ENCODE measurements around the gene TMTC3.
"Not testable (repeated sequence)": the region's sequence is repeated elsewhere in the genome, so short reads cannot be mapped to it uniquely, and the experiment has no call there.

Gene TMTC3

DNA sequence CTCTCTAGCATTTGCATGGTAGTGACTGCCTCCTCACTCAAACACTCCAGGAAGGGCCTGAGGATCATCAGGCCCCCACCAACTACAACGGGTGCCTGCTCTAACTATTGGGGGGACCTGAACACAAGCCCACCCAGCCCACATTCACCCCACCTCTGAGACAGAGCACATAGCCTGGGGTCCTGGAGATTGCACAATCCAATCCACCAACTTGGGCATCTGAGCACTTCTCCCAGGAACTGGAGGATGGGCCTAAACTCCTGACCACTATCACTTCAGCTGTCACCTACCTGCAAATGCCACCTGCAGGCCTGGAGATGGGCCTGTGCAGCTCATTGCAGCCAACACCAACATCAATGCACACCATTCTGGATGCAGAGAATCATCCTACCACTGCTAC is 66.6 kb downstream of the TMTC3 start:
- H3K4me3 ChIP-seq (ENCODE audit: low read length): no peak overlapping the region
- DNase-seq (ENCODE audit: low read depth, low spot score): no peak

DNA sequence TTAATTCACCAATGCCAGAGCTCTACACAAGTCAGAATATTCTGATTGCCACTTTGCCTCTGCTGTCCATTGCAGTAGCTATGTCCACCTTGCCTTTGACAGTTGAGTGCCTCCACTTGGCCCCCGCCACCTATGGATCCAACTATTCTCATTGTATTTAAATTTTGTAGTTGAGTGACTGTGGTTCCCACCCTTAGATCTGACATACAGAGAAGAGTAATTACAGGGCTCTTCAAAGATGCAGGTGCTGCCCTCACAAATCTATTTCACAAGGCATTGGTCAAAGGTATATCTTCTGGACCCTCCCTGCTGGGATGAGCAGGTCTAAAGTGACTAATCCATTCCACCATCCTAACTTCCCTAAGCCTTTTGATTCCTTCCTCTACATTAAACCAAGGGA is 68.2 kb downstream of the TMTC3 start:
- H3K4me3 ChIP-seq (ENCODE audit: low read length); DNase-seq (ENCODE audit: low read depth, low spot score): not testable (repeated sequence)

DNA sequence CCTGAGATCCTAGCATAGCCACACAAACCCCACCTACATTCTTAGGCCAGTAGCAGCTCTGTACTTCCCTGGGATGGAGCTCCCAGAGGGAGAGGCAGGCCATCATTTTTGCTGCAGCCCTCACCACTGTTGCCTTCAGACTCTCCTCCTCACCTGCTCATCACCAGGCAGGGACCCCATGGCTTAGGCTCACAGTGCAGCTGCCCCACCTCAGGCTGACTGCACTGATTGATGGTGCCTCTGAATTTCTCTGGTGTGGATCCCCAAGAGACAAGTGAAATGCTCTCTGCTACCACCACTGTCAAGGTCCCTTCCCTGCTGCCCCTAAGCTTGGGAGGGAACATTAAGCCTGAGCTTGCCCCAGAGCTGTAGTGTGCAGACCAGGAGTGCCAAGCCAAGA is 76.2 kb downstream of the TMTC3 start:
- DNase-seq (ENCODE audit: low read depth, low spot score): no peak
- no peak overlapping the region for H3K4me3 ChIP-seq (ENCODE audit: low read length)

- DNase-seq (ENCODE audit: low read depth, low spot score): no peak
- H3K4me3 ChIP-seq (ENCODE audit: low read length): no peak overlapping the region
Measured at GRCh38 chr12:88219861-88220260, 77.8 kb downstream of the TMTC3 start.

- no peak for DNase-seq (ENCODE audit: low read depth, low spot score)
Measured at GRCh38 chr12:88223519-88223918, 81.4 kb downstream of the TMTC3 start.

GRCh38 chr12:88225776-88226175 is 83.7 kb downstream of the TMTC3 start:
- no peak for DNase-seq (ENCODE audit: low read depth, low spot score)
- H3K4me3 ChIP-seq (ENCODE audit: low read length): no peak overlapping the region

More at GRCh38 chr12:88223519-88223918, 81.4 kb downstream of the TMTC3 start:
- no peak overlapping the region for H3K4me3 ChIP-seq (ENCODE audit: low read length)

- H3K4me3 ChIP-seq (ENCODE audit: low read length): no peak overlapping the region
- no peak for DNase-seq (ENCODE audit: low read depth, low spot score)
Measured at GRCh38 chr12:88227263-88227662, 85.2 kb downstream of the TMTC3 start.

GRCh38 chr12:88227871-88228270 is 85.8 kb downstream of the TMTC3 start:
- DNase-seq (ENCODE audit: low read depth, low spot score): no peak
- H3K4me3 ChIP-seq (ENCODE audit: low read length): no peak overlapping the region

- no peak overlapping the region for H3K4me3 ChIP-seq (ENCODE audit: low read length)
- DNase-seq (ENCODE audit: low read depth, low spot score): no peak
Measured at GRCh38 chr12:88228720-88229119, 86.6 kb downstream of the TMTC3 start.

DNA sequence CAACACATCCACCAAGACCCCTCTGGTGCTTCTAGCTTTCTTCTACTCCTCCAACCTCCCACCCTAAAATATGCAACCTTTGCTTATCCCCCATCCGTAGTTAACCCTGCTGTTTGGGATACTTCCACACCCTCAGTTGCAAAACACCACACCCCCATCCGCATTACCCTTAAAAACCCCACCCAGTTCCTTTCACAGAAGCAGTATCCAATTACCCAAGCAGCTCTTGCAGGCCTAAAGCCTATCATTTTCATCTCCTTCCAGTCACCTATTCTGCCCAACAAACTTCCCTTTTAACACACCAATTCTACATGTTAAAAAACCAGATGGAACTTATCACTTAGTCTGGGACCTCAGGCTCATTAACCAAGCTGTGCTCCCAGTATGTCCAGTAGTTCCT is 88.2 kb downstream of the TMTC3 start:
- H3K4me3 ChIP-seq (ENCODE audit: low read length): no peak overlapping the region
- no peak for DNase-seq (ENCODE audit: low read depth, low spot score)

DNA sequence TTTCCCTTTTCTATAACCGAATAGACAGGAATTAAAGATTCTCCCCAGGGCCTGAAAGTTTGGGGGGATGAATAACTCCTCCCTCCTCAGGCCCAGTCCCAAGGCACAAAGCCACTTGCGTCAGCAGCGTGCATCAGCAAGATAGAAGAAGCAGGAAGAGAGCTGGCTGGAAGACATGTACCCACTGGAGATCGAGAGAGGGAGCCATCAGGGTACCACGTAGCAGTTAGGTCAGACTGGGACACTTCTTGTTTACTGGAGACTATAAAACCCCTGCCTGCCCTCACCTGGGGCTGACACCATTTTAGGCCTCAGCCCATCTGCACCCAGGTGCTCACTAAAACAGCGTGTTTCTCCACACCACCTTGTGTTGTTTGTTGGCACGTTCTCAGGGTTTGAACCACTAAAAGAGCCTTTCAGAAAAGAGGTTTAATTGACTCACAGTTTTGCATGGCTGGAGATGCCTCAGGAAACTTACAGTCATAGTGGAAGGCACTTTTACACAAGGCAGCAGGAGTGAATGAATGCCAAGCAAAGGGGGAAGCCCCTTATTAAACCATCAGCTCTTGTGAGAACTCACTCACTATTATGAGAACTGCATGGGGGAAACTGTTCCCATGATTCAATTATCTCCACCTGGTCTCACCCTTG is 93.2 kb downstream of the TMTC3 start:
- H3K4me3 ChIP-seq (ENCODE audit: low read length): no peak overlapping the region
- DNase-seq (ENCODE audit: low read depth, low spot score): no peak

DNA sequence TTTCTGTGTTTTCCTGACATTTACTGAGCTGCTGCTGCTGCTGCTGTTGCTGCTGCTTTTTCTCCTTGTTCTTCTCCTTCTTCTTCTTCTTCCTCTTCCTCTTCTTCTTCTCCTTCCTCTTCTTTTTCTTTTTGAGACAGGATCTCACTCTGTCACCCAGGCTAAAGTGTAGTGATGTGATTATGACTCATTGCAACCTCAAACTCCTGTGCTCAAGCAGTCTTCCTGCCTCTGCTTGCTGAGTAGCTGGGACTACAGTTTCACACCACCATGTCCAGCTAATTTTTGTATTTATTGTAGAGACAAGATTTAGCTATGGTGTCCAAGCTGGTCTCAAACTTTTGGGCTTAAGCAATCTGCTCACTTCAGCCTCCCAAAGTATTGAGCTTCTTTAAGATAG is 95.8 kb downstream of the TMTC3 start:
- no peak for DNase-seq (ENCODE audit: low read depth, low spot score)
- H3K4me3 ChIP-seq (ENCODE audit: low read length): no peak overlapping the region

DNA sequence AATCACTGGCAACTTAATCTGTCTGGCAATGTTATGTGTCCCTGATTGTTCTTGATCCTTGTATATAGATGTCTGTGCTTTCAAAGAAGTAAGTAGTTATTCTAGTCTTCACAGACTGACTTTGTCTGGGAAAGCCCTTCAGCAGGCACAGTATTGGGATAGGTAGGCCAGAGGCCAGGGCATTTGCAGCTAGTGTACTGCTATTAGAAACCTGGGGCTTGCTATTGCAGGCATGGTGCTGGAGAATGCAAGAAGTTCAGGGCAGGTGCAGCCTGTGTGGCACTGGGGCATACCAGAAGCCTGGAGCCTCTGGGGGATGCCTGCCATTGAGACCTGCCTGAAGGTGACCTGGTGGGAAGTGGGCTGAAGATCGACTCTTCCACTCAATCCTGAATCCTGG is 96.3 kb downstream of the TMTC3 start:
- no peak overlapping the region for H3K4me3 ChIP-seq (ENCODE audit: low read length)
- DNase-seq (ENCODE audit: low read depth, low spot score): no peak

- no peak for DNase-seq (ENCODE audit: low read depth, low spot score)
- no peak overlapping the region for H3K4me3 ChIP-seq (ENCODE audit: low read length)
Measured at GRCh38 chr12:88241862-88242570, 99.9 kb downstream of the TMTC3 start.

DNA sequence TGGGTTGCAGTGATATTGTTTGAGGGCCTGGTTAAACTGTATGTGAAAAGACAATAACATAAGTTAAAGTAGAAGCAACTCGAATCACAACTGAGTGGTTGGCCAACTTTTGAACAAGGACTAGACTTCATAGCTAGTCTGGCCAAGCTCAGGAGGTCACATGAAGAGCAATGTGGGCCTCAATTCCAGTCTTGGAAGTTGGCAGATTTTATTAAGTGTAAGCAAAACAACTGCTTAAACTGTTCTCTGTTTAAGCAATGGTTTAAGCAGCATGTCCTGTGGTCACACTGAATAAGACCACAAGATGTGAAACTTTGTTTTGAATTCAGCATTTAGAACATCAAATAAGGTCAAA is 100.4 kb downstream of the TMTC3 start:
- no peak overlapping the region for H3K4me3 ChIP-seq (ENCODE audit: low read length)
- DNase-seq (ENCODE audit: low read depth, low spot score): no peak

- no peak for DNase-seq (ENCODE audit: low read depth, low spot score)
- no peak overlapping the region for H3K4me3 ChIP-seq (ENCODE audit: low read length)
Measured at GRCh38 chr12:88242939-88243338, 100.8 kb downstream of the TMTC3 start.

DNA sequence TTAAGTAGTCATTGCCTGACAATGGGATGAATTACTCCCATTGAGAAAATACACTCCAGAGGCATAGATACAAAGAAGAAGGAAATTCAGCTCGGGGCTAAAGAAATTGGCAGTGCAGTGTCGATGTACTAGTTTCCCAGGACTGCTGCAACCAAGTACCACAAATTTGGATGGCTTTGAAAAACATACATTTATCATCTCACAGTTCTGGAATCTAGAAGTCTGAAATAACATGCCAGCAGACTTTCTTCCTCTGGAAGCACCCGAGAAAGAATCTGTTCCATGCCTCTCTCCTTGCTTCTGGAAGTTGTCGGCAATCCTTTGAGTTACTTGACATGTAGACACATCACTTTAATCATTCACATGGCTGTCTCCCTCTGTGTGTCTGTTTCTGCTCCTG is 101.9 kb downstream of the TMTC3 start:
- no peak overlapping the region for H3K4me3 ChIP-seq (ENCODE audit: low read length)
- no peak for DNase-seq (ENCODE audit: low read depth, low spot score)

DNA sequence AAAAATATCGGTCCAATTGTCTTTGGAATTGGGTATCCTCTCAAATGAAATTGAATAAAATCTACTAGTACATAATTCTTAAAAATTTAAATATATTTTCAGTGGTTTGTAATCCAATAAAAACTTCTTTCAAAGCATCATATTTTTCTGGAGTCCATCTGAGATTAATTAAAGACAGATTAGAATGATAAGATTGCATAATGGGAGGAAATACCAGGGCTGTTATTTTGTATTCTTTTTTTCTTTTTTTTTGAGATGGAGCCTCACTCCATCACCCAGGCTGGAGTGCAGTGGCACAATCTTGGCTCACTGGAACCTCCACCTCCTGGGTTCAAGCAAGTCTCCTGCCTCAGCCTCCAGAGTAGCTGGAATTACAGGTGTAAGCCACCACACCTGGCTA is 103.8 kb downstream of the TMTC3 start:
- DNase-seq (ENCODE audit: low read depth, low spot score): no peak

GRCh38 chr12:88247241-88247643 is 105.1 kb downstream of the TMTC3 start:
- DNase-seq (ENCODE audit: low read depth, low spot score): no peak
- H3K4me3 ChIP-seq (ENCODE audit: low read length): no peak overlapping the region

More for the DNA sequence above, 103.8 kb downstream of the TMTC3 start:
- no peak overlapping the region for H3K4me3 ChIP-seq (ENCODE audit: low read length)

DNA sequence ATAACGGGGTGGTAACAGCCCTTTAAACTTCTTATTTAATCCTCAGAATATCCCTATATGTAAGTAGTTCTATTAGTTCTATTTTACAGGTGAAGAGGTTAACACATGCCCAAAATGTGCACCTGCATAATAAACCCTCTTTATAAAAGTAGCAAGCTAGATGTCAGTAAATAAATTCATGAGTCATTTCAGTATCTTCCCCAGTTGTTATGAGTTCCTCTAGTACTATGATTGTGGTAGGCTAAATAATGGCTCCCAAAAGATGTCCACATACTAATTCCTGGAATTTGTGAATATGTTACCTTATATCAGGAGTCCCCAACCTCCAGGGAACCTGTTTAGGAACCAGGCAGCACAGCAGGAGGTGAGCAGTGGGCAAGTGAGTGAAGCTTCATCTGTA is 106.5 kb downstream of the TMTC3 start:
- DNase-seq (ENCODE audit: low read depth, low spot score): no peak
- H3K4me3 ChIP-seq (ENCODE audit: low read length): no peak overlapping the region
